GM19035 (cell line): ENCODE results near the gene FRMD6.

Source experiments
- ATAC-seq: cut with Tn5 transposase; IDR thresholded peaks from one replicate; pipeline ENCODE4 v1.9.1; 2021; ENCODE audit not compliant: unreplicated experiment

Gene FRMD6

DNA sequence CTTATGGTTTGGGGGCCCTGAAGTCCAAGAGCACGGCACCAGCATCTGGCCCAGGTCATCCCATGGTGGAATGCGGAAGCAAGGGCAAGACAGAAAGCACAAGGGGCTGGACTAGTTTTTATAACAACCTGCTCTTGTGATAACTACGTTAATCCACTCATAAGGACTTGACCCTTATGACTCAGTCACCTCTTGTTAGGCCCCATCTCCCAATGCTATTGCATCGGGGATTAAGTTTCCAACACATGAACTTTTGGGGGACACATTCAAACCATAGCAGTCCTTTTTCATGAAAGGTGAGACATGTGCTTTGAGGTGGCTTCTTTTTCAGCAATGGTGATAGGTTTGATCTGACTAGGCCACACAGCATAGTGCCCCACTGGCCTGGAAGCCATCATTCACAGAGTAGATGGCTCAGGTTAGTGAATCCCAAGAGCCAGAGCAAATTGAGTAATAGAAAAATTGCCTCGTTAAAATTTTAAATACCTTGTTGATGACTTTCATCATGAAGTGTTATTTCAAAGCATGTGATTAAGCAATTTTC lies 12.1 kb downstream of the FRMD6 start:
- no peak for ATAC-seq

DNA sequence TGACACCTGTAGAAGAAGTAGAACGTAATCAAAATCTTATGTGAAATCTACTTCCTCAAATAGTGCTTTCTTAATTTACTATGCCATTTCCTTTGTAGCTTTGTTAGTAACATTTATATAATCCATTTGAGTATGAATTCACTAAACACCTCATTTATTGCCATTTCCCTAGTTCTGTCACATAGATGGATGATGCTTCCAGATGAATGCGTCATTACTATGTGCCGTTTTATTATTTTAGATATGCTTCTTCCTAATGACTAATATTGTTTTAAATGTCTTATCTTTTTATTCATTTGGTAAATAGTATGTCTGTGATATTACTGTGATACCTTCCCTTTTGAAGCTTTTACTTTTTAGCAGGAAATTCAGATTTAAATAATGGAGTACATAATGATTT lies 14.4 kb downstream of the FRMD6 start:
- ATAC-seq = no peak

DNA sequence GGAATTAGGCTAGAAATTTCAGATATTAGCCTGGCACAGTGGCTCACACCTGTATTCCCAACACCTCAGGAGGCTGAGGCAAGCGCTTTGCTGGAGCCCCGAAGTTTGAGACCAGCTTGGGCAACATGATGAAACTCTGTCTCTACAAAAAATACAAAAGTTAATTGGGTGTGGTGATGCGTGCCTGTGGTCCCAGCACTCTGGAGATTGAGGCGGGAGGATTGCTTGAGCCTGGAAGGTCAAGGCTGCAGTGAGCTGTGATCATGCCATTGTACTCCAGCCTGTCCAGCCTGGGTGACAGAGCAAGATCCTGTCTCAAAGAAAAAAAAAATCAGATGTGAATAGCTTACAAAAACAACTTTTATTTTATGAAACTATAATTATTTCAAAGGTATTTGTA lies 15.1 kb downstream of the FRMD6 start:
- ATAC-seq = no peak

DNA sequence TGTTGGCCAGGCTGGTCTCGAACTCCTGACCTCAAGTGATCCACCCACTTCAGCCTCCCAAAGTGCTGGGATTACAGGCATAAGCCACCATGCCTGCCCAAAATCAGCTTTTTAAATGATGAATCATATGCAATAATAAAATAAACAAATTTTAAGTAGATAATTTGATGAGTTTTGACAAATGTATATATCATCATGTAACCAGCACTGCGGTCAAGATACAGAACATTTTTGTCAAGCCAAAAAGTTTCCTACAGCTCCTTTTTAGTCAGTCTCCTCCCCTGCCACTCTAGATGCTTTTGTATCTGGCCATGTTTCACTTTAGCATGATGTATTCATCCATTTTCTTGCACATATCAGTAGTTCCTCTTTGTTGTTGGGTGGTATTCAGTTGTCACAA lies 17.2 kb downstream of the FRMD6 start:
- no peak for ATAC-seq

DNA sequence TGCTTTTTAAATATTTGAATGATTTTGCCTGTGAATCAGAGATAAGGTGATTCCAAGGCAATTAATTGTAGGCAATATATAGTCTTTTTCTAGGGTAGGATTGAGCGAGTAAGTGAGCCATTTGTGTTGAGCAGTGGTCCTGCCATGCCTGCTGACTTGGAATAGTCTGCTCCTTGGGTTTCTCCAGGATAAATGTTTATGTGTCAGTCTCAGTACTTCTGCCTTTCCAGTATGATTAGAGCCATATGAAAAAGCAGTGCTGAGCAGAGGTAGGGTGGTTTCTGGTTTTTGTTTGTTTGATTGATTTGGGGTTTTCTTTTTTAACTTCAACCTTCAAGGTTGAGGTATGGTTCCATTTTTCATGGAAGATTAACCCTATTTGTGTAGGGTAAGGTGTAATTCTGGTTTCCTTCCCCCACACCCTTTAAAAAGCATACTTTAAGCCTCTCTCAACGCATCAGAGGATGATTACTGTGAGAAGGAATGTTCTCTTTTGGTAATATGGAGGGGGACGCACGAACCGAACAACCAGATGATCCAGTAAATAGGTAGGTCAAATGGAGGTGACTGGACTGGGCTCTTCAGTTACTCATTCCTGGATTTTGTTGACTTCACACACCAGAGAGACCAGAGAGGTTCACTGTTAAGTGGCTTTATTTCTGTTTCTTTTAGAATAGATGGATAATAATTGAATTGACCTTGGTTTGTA lies 22.7 kb downstream of the FRMD6 start:
- no peak for ATAC-seq

DNA sequence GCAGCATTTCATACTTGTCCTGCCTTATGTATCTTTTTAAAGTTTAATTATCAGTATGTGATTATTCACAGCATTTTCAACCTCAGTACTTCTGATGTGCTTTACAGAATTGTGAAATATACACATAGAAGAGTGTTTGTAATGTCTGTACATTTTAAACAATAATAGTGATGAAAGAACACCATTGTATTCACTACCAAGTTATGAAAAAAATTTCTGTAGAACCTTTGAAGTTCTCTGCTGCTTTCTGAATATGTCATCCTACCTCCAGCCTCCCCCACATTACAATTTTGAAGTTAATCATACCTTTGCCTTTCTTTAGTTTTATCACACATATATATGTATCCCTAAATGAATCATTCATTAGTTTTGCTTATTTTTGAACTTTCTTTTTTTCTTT lies 24.8 kb downstream of the FRMD6 start:
- no peak for ATAC-seq

DNA sequence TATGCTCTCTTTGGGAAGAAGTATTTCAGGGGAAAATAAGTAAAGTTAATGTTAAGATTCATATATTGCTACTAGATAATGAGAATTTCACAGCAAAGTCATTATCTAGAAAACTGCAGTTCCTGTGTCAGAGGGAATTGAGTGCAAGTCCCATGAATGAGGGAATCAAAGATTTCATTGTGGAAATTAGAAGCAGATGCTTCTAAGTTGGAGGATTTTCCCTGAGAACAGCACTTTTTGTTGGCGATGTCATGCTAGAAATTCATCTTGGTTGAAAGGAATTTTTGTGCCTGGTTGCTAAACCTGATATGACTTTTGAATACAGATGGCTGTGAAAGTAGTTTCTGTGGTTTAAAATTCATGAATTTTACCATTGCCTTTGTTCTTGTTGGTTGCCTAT lies 25.6 kb downstream of the FRMD6 start:
- no peak for ATAC-seq

DNA sequence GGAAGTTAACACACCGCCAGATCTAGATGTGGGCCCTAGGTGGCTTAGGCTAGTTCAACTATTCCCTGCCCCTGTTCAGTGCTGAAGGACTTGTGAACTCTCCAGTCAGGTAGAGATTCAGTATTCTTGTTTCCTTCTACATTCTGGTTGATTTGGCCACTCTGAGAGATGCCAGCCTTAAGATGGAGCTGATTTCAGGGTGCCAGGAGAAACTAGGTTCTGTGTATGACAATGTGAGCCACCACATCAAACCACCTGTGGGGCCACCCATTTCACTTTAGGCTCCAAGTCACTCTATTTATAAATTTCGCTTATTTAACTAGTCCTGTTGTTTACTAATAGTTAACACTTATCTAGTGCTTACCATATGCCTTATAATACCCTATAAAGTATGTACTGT lies 26.0 kb downstream of the FRMD6 start:
- no peak for ATAC-seq

DNA sequence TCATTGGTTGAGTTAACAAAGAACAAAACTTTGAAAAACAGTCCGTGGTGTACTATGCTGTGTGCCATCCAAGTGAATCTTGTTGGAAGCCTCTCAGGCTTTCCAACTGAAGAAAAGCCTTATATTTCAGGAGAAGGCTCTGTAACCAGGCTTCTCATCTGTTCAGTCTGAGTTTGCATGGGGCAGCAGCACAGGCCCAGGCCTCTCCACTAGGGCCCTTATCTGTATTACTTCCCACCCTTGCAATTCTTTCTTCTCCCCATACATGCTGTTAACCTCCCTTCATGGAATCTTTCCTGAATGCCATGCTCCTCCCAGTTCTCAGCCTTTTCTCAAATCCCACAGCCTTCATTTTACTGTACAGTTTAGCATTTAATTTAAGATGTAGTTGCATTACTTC lies 28.3 kb downstream of the FRMD6 start:
- no peak for ATAC-seq

DNA sequence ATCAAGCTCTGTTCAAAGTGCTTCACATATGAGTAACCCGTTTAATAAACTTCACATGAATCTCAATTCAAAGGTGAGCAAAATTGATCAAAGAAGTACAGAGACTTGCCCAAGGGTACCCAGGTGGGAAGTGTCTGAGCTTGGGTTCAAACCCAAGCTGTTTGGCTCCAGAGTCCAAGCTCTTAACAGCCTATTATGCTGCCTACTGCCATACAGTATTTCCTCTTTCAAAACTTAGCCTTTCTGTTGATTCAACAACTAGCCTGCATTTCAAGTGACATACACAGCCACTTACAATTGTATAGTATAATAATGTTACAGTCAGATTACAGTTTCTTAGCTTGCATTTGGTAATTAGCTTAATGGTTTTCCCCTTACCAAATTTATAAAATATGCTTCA lies 29.7 kb downstream of the FRMD6 start:
- ATAC-seq = no peak

DNA sequence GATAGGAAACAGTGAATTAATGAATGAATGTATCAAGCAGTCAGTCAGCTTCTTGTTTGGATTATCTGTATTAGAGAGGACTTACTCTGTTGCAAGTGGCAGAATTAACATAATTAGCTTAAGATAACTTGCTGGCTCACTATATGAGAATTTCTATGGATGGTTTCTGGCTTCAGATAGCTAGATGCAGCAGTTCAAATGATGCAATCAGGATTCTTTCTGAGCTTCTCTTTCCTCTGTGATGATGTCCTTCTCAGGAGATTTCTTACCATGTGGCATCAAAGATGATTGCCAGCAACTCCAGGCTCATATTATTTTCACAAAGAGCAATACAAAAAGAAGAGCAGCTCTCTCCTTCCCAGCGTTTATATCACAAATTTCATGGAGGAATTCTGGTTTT lies 30.7 kb downstream of the FRMD6 start:
- ATAC-seq = no peak

DNA sequence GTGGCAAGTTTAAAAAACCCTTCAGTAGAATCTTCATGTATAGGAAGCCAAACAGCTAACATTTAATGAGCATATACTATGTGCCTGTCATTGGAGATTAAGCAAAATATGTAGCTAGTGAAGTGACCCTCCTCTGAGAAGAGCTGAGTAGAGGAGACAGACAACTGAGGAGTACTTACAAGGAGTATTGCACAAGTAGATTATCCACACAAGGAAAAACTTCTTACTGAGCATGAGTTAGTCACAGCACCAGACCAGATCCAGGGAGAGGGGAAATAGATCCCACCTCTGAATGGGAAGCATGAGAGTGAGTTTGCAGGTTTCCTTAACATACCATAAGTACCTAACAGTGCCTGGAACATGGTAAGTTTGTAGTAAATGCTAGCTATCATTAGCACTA lies 33.0 kb downstream of the FRMD6 start:
- no peak for ATAC-seq

DNA sequence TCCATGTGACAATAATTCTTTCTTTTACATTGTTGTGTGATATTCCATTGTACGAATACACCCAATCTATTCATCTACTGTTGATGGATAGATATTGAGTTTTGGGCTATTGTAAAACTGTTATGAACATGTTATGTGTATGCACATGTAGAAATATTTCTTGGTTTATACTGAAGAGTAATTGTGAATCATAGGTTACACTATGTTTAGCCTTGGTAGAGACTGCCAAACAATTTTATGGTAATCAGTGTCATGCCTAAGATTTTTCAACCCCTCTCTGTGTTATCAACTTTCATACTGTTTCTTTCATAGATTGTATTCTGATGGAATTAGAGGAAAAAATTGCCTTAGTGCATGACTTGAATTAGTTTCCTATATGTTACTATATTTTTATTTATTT lies 39.5 kb downstream of the FRMD6 start:
- ATAC-seq = no peak

DNA sequence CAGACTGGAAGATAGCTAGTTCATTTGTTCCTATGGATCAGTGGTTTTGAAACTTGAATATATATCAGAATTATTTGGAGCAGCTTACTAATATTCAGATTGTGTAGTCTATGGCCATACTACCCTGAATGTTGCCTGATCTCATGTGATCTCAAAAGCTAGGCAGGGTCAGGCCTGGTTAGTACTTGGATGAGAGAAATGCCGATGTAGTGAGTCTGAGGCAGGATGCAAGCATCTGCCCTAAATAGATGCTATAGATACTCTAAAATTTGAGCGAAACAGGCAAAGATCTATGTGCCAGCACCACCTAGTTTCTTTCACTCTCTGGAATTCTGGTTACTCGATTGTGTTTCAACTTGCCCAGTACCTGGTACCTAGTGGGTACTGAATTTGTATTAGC lies 40.9 kb downstream of the FRMD6 start:
- ATAC-seq = no peak

DNA sequence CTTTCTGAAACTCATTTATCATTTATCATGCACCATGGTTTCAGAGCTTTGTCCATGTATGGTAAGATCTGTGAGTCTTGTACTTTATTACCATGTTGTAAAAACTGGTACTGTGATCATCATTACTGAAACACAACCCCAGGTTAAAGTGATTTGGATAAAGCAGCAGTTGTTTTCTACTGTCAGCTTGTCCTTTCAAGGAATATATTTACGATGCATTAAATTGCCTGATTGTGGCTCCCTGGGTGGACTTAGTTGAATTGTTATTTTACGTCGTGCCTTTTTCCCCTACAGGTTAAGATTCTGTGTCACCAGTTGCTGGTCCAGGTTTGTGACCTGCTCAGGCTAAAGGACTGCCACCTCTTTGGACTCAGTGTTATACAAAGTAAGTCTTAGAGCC lies 46.1 kb downstream of the FRMD6 start:
- no peak for ATAC-seq

DNA sequence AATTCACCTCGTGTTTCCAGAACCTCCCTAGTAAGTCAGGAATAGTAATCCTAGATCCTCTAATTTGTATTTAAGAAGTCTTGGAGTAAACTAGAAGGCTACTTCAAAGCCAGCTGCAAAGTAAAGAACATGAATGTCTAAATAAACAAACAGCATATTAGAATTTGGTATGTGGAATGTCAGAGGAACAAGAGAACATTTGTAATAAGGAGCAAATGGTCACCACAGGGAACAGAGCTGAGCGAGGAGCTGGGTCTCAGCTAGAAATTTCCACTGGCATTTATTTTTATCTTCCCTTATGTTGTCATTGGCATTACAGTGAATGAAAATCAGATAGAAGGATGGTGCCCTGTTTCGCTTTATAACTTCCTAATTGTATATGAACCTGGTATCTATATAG lies 50.2 kb downstream of the FRMD6 start:
- no peak for ATAC-seq

DNA sequence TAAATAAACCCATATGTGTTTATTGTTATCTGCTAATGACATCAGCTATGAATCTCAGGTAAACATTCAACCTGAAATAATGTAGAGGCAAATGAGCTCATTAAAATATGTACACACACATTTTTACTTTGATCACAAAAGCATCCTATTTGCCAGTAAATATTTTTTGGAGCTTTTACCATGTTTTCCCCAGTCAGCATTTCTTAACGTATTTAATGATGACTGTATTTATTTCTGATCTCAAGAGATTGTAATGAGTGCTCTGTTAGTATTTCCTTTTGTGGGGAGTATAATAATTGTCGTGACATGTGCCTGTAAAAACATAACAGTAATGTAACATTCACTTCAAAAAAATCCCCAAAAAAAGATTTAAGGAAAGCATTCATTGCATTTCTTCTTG lies 52.1 kb downstream of the FRMD6 start:
- ATAC-seq = no peak

DNA sequence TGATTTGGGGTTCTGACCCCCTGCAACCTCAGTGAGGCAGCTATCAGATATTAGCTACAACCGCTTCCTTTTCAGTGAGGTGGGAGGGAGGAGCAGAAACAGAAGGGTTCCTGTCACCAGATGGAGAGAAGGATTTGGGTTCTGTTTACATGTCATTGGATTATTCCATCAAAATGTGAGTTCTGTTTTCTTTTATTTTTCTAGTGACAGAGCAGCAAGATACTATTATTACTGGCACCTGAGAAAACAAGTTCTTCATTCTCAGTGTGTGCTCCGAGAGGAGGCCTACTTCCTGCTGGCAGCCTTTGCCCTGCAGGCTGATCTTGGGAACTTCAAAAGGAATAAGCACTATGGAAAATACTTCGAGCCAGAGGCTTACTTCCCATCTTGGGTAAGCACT lies 52.8 kb downstream of the FRMD6 start:
- ATAC-seq = no peak

DNA sequence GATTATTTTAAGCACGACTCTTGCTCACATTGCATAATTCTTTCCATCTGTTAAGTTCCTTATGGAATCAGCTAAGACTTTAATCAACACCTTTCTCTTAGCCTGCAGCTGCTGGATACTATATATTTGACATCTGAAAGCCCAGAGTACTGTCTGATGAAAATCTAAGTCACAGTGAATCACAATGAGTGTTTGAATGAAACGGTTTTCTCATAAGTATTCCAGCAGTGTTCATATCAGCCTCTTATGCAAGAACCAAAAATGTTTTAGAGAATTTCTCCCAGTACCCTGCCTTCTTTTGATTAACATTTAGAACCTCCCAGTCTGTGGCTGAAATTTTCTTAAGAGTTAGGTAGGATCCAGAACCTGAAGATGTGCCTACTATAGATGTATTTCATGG lies 55.6 kb downstream of the FRMD6 start:
- ATAC-seq = no peak

DNA sequence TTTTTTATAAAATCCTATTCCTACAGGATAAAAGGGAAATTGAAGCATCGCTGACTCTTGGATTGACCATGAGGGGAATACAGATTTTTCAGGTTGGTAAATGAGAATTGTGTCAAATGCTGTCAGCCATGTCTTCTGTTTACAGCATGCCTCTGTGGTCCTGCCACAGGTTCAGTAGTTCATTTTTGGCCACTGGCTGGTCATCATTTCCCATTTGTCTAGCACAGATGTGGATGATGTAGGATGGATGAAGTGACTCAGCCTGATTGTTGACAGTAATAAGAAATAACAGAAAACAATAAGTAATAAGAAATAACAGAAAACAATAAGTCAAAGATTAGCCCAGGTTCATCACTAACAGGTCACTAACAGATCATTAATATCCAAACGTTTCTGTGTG lies 59.8 kb downstream of the FRMD6 start:
- no peak for ATAC-seq

DNA sequence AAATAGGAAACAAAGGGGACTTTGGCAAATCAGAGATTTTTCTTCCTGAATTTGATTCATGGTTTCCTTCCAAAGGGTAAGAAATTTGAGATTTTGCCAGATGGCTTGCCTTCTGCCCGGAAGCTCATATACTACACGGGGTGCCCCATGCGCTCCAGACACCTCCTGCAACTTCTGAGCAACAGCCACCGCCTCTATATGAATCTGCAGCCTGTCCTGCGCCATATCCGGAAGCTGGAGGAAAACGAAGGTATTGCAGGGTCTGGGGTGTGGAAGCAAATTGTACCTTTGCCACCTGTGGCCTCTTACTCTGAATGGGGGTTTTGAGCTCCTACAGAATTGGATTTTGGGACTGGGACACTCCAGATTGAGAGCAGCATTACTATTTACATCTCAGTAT lies 63.5 kb downstream of the FRMD6 start:
- ATAC-seq = no peak

DNA sequence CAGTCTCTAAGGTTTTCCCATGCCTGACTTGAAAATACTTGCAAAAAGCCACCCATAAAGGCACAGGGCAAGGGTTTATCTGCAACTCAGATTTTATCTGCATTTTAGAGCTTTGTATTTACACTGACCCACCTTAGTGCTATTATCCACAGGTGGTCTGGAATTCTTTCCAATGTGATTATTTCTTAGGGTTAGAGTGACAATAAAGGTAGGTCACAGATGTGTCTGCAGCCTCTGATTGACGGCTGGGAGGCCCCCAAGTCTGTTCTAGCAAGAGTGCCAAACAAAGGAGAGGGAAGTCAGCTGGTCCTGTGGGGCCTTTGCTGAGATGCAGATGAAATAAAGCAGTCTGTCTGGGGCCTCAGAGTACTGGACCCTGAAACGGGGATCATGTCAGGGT lies 64.0 kb downstream of the FRMD6 start:
- ATAC-seq = no peak

DNA sequence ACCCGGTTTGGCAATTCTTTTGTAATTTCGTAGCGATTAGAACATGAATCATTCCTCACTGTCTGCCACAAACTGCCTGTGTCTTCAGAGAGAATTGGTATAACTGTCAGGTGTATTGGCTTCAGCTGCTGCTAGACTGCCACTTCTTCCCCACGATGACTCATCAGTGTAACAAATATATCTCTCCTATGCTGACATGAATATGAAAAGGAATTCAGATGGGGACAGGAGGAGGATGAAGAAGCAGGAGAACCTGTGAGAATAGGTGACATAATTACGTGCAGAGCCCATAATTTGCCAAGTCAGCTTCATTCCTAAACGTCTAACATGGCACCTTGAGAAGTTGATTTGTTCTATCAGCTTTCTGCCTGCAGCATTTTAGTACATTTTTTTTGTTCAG lies 64.9 kb downstream of the FRMD6 start:
- ATAC-seq = no peak
